H1 (cell line): ENCODE data around the gene NCAPD3. TPM values are rescaled to one million over a fixed set of nuclear protein-coding genes. Genes with fewer than 3 reads are reported as not detected.

ENCODE experiments used
- CTCF ChIA-PET: fragments of 300-600 bp; sonication (Branson Sonifier 250); formaldehyde crosslinking; loops from one replicate; lab custom pipeline; 2021; ENCODE audit not compliant: partially characterized antibody; lab: Charles Lee
- POLR2A ChIA-PET: fragments of 300-600 bp; sonication (Branson Sonifier 250); formaldehyde crosslinking; loops from one replicate; lab custom pipeline; 2021; ENCODE audit warnings: inconsistent platforms; ENCODE audit not compliant: partially characterized antibody; lab: Charles Lee
- DNase-seq, 2 experiments: peaks; one replicate each; pipeline versions ENCODE4 v3.0.0 to v3.0.0-alpha.2; 2010 to 2022; ENCODE audit warnings: low spot score in 2 of 2, low read depth in 1 of 2, mixed read lengths in 1 of 2
- FAIRE-seq: peaks from 2 replicates; lab custom pipeline; 2011; peaks lifted over from hg19 to GRCh38; lab: Jason Lieb, UNC
- H2AFZ ChIP-seq: 2 replicates; pipeline ENCODE4 v1.8.1; 2012; ENCODE audit warnings: low read length, inconsistent platforms
- H2AK5ac ChIP-seq: 2 replicates; pipeline ENCODE4 v1.6.1; 2013; ENCODE audit warnings: low read depth, low read length
- H2BK120ac ChIP-seq: replicated peaks from 2 replicates; pipeline ENCODE3; 2013; ENCODE audit warnings: low read depth, low read length, inconsistent platforms
- H2BK12ac ChIP-seq: 2 replicates; pipeline ENCODE4 v1.6.1; 2013; ENCODE audit warnings: low read depth, low read length
- H2BK15ac ChIP-seq: 2 replicates; pipeline ENCODE4 v1.6.1; 2013; ENCODE audit warnings: low read length
- H2BK20ac ChIP-seq: 2 replicates; pipeline ENCODE4 v1.6.1; 2013; ENCODE audit warnings: low read length
- H2BK5ac ChIP-seq: 2 replicates; pipeline ENCODE4 v1.6.1; 2013; ENCODE audit warnings: low read depth, low read length
- H3K14ac ChIP-seq: 2 replicates; pipeline ENCODE4 v1.6.1; 2013; ENCODE audit warnings: inconsistent platforms; ENCODE audit not compliant: insufficient read length
- H3K18ac ChIP-seq: 2 replicates; pipeline ENCODE4 v1.6.1; 2013; ENCODE audit warnings: low read length; ENCODE audit errors: extremely low read depth
- H3K23ac ChIP-seq: 2 replicates; pipeline ENCODE4 v1.6.1; 2013; ENCODE audit warnings: inconsistent platforms; ENCODE audit not compliant: insufficient read length
- H3K23me2 ChIP-seq: 2 replicates; pipeline ENCODE4 v1.6.1; 2013; ENCODE audit warnings: low read depth, low read length
- H3K27ac ChIP-seq: 2 replicates; pipeline ENCODE4 v1.6.1; 2011; ENCODE audit warnings: low read depth, low read length, inconsistent platforms
- H3K27me3 ChIP-seq, 4 experiments: replicated peaks in 1 of 4; 1 replicate in 1 of 4; 2 replicates in 3 of 4; pipeline versions ENCODE4 v1.6.1 to v1.8.1; 2011 to 2013; ENCODE audit warnings: low read length in 3 of 4, mild to moderate bottlenecking in 3 of 4, inconsistent platforms in 2 of 4, mixed read lengths in 2 of 4, moderate library complexity in 1 of 4; ENCODE audit not compliant: control insufficient read depth in 3 of 4, insufficient read depth in 3 of 4; ENCODE audit errors: extremely low read depth in 1 of 4
- H3K36me3 ChIP-seq, 4 experiments: 2 replicates each; pipeline versions ENCODE4 v1.6.1 to v1.8.1; 2011 to 2013; ENCODE audit warnings: mild to moderate bottlenecking in 4 of 4, low read length in 3 of 4, moderate library complexity in 2 of 4, control low read depth in 1 of 4, inconsistent platforms in 1 of 4; ENCODE audit not compliant: insufficient read depth in 4 of 4, control insufficient read depth in 2 of 4
- H3K4ac ChIP-seq: replicated peaks from 2 replicates; pipeline ENCODE3; 2013; ENCODE audit warnings: low read length, low read depth, mixed read lengths, inconsistent platforms; ENCODE audit not compliant: insufficient read length
- H3K4me1 ChIP-seq, 4 experiments: replicated peaks in 1 of 4; 1 replicate in 1 of 4; 2 replicates in 3 of 4; pipeline versions ENCODE4 v1.6.1 to v1.8.1; 2011 to 2013; ENCODE audit warnings: low read length in 3 of 4, inconsistent platforms in 2 of 4, mixed read lengths in 1 of 4; ENCODE audit not compliant: insufficient read depth in 4 of 4, control insufficient read depth in 3 of 4
- H3K4me2 ChIP-seq, 2 experiments: 2 replicates each; pipeline versions ENCODE4 v1.6.1 to v1.8.1; 2011 to 2013; ENCODE audit warnings: low read depth in 2 of 2, low read length in 2 of 2, control low read depth in 1 of 2, inconsistent platforms in 1 of 2, mild to moderate bottlenecking in 1 of 2; ENCODE audit not compliant: insufficient read depth in 1 of 2
- H3K4me3 ChIP-seq, 4 experiments: fragments of 200-600, 300-600 bp in 1 of 4; sonication (generic), shearing (Covaris generic), sonication (Bioruptor Twin) in 1 of 4; 2 replicates each; pipeline versions ENCODE4 v1.5.1 to v1.8.1; 2011 to 2016; ENCODE audit warnings: low read length in 4 of 4, low read depth in 3 of 4, control low read depth in 2 of 4, inconsistent platforms in 2 of 4, mild to moderate bottlenecking in 2 of 4, mixed read lengths in 1 of 4, moderate library complexity in 1 of 4; ENCODE audit not compliant: insufficient read depth in 2 of 4; ENCODE audit errors: extremely low read depth in 1 of 4
- H3K56ac ChIP-seq: replicated peaks from 2 replicates; pipeline ENCODE3; 2013; ENCODE audit warnings: low read depth, mild to moderate bottlenecking, mixed read lengths, low read length, inconsistent platforms; ENCODE audit not compliant: insufficient read length
- H3K79me1 ChIP-seq: 2 replicates; pipeline ENCODE4 v1.6.1; 2013; ENCODE audit warnings: low read depth, low read length, control low read depth
- H3K79me2 ChIP-seq, 2 experiments: 2 replicates each; pipeline versions ENCODE4 v1.6.1 to v1.8.1; 2012 to 2013; ENCODE audit warnings: low read length in 2 of 2, mild to moderate bottlenecking in 2 of 2, inconsistent platforms in 1 of 2; ENCODE audit not compliant: insufficient read depth in 2 of 2, control insufficient read depth in 1 of 2
- H3K9ac ChIP-seq, 4 experiments: replicated peaks in 1 of 4; 1 replicate in 1 of 4; 2 replicates in 3 of 4; pipeline versions ENCODE4 v1.6.1 to v1.8.1; 2011 to 2013; ENCODE audit warnings: low read depth in 3 of 4, low read length in 3 of 4, control low read depth in 2 of 4, mild to moderate bottlenecking in 2 of 4, moderate library complexity in 2 of 4, inconsistent platforms in 1 of 4; ENCODE audit errors: extremely low read depth in 1 of 4
- H3K9me3 ChIP-seq, 2 experiments: 2 replicates each; pipeline versions ENCODE4 v1.6.1 to v1.8.1; 2012 to 2013; ENCODE audit warnings: mild to moderate bottlenecking in 2 of 2, moderate library complexity in 2 of 2, control low read depth in 1 of 2, inconsistent platforms in 1 of 2, low read depth in 1 of 2, low read length in 1 of 2, mixed read lengths in 1 of 2; ENCODE audit not compliant: insufficient read depth in 2 of 2
- H4K20me1 ChIP-seq, 2 experiments: replicated peaks in 1 of 2; 2 replicates each; pipeline versions ENCODE3 to v1.8.1; 2011 to 2013; ENCODE audit warnings: inconsistent platforms in 2 of 2, low read length in 2 of 2, mild to moderate bottlenecking in 1 of 2; ENCODE audit not compliant: insufficient read depth in 2 of 2, control insufficient read depth in 1 of 2
- H4K5ac ChIP-seq: 2 replicates; pipeline ENCODE4 v1.6.1; 2013; ENCODE audit warnings: low read length, low read depth, mixed read lengths, inconsistent platforms; ENCODE audit not compliant: insufficient read length
- H4K8ac ChIP-seq: 2 replicates; pipeline ENCODE4 v1.8.0; 2013; ENCODE audit warnings: mild to moderate bottlenecking, moderate library complexity, low read length, inconsistent platforms; ENCODE audit not compliant: insufficient read depth; ENCODE audit errors: extremely low read depth
- H4K91ac ChIP-seq: replicated peaks from 2 replicates; pipeline ENCODE3; 2013; ENCODE audit warnings: low read length, mixed read lengths, inconsistent platforms; ENCODE audit not compliant: insufficient read length
- ASH2L ChIP-seq: fragments of 200-600, 300-600 bp; sonication (generic); IDR thresholded peaks from one replicate; pipeline ENCODE4 v1.7.1; 2017; ENCODE audit warnings: low read length
- BACH1 ChIP-seq: IDR thresholded peaks from 2 replicates; pipeline ENCODE4 v1.6.1; 2012; ENCODE audit warnings: low read length, improper control_type of control experiment
- BRCA1 ChIP-seq: IDR thresholded peaks from 2 replicates; pipeline ENCODE4 v1.6.1; 2012; ENCODE audit warnings: low read depth, low read length, improper control_type of control experiment
- CREB1 ChIP-seq: IDR thresholded peaks from 2 replicates; pipeline ENCODE4 v1.6.1; 2012; ENCODE audit warnings: inconsistent platforms
- EGR1 ChIP-seq: IDR thresholded peaks from 2 replicates; pipeline ENCODE4 v1.6.1; 2011; ENCODE audit warnings: low read depth, low read length, borderline replicate concordance
- SRF ChIP-seq: IDR thresholded peaks from 2 replicates; pipeline ENCODE4 v1.6.1; 2011; ENCODE audit warnings: mild to moderate bottlenecking, low read depth, low read length, moderate library complexity
- SUZ12 ChIP-seq: fragments of 200-600 bp; sonication (generic); IDR thresholded peaks from 2 replicates; pipeline ENCODE4 v1.6.1; 2012; ENCODE audit warnings: mild to moderate bottlenecking, inconsistent platforms, low read length, moderate library complexity, mixed read lengths
- ZNF274 ChIP-seq: IDR thresholded peaks from 2 replicates; pipeline ENCODE4 v1.7.0; 2012; ENCODE audit warnings: low read length, borderline replicate concordance; ENCODE audit errors: extremely low read depth
- WGBS, 2 experiments: shearing (Covaris generic) in 1 of 2; methylation state at CpG; one replicate each; pipeline versions ENCODE4 v1.1.6 to v1.1.7; 2013 to 2015; ENCODE audit warnings: low lambda C conversion rate in 2 of 2, mixed read lengths in 2 of 2, inconsistent platforms in 1 of 2, low coverage in 1 of 2, missing lambda C conversion rate in 1 of 2; ENCODE audit not compliant: insufficient replicate concordance in 2 of 2, insufficient coverage in 1 of 2, insufficient read length in 1 of 2; ENCODE audit errors: extremely low coverage in 1 of 2, missing lambda C conversion rate in 1 of 2; 5-methylcytosine and 5-hydroxymethylcytosine counted together
- polyA plus RNA-seq, 7 experiments: library from polyadenylated mRNA; depleted of rRNA in 3 of 7; stranded (reverse) in 5 of 7; unstranded in 2 of 7; fragments of >200 nt in 5 of 7; fragments of 200-250 nt in 2 of 7; gene quantifications; 1 replicate in 5 of 7; 2 replicates in 1 of 7; 4 replicates in 1 of 7; pipeline versions ENCODE4 v1.2.1 to v1.2.3, GENCODE V29; 2011 to 2013; ENCODE audit warnings: missing spikeins in 2 of 7, mixed read lengths in 2 of 7
- total RNA-seq: library from RNA; stranded (reverse); fragmentation: NEBNext Ultra II Directional; extraction: Animal tissue kit (Norgen Biotek cat#: 25700); gene quantifications from 2 replicates; pipeline ENCODE4 v1.2.1, GENCODE V29; 2021

The NCAPD3 gene
- total and polyA plus RNA-seq, 2 of the 8 experiments (the other 6 are each of a cell fraction or from before 2014, with no cell fraction given), result 26.5 to 55.2 TPM

GRCh38 chr11:134216816-134217215 is 7.0 kb downstream of the NCAPD3 start:
- Histone ChIP-seq H3K56ac (no peak overlapping the region), H2BK120ac (no peak overlapping the region), H3K36me3 (peaks cover 7 to 36% (median 16%) of the 10 kb centered on the region in 4 experiments), H3K9ac (no peak overlapping the region), H3K4me3 (no peak overlapping the region), H3K9me3 (no peaks in the 10 kb centered on the region), H3K4ac (no peak overlapping the region), H3K27ac (no peak overlapping the region), H4K8ac (no peak overlapping the region), H3K18ac (no peak overlapping the region), H3K27me3 (no peaks in the 10 kb centered on the region), H3K79me2 (peaks cover 0 to 43% of the 10 kb centered on the region in 2 experiments; a peak in 2 of 4 replicates), H3K23ac (no peak overlapping the region), H3K79me1 (peaks cover 7% of the 10 kb centered on the region; the same call in 1 of the 2 replicates), H2BK15ac (no peak overlapping the region), H3K23me2 (no peaks in the 10 kb centered on the region; the same call in 1 of the 2 replicates)
- POLR2A ChIA-PET, result no interaction called here
- no peak for FAIRE-seq
- TF ChIP-seq CREB1 (no peak), SUZ12 (no peak), ASH2L (no peak), BRCA1 (no peak), ZNF274 (no peak), SRF (no peak), BACH1 (no peak), EGR1 (no peak)
- TF ChIP-seq, all 59 proteins: peak for 0
- H2BK12ac ChIP-seq, result no peak overlapping the region
- CTCF ChIA-PET, result no interaction called here
- no peak overlapping the region for H4K91ac ChIP-seq
- no peak overlapping the region for H3K4me2 ChIP-seq
- H4K20me1 ChIP-seq, result peaks cover 0 to 2% of the 10 kb centered on the region in 2 experiments
- WGBS, 2 experiments, result 91% methylated on average over 3 of the region's 3 CpGs; no CpG with 5 or more reads in 1 of the 2 experiments
- H3K14ac ChIP-seq, result no peak overlapping the region
- no peaks in the 10 kb centered on the region for H3K4me1 ChIP-seq
- H2BK5ac ChIP-seq, result no peak overlapping the region
- no peak overlapping the region for H4K5ac ChIP-seq
- DNase-seq, result no peak
- no peak overlapping the region for H2BK20ac ChIP-seq
- no peak overlapping the region for H2AFZ ChIP-seq
- H2AK5ac ChIP-seq, result no peak overlapping the region
